ENCODE results near the gene FAM219B.
A peak's percentile ranks its signal among the peaks of the same experiment; 100 is the strongest.
"Not testable (repeated sequence)": the region's sequence is repeated elsewhere in the genome, so short reads cannot be mapped to it uniquely, and the experiment has no call there.

FAM219B gene

DNA sequence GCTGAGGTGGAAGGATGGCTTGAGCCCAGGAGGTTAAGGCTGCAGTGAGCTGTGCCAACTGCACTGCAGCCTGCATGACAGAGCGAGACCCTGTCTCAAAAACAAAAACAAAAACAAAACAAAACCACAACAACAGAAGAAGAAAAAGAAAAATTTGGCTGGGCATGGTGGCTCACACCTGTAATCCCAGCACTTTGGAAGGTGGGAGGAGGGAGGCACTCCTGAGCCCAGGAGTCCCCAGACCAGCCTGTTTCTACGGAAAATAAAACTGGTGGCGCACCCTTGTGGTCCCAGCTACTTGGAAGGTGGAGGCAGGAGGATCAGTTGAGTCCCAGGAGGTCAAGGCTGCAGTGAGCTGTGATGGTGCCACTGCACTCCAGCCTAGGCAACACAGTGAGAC is 28.5 kb upstream of the FAM219B start:
- H3K4me3 ChIP-seq (ENCODE audit: severe bottlenecking), result not testable (repeated sequence)

DNA sequence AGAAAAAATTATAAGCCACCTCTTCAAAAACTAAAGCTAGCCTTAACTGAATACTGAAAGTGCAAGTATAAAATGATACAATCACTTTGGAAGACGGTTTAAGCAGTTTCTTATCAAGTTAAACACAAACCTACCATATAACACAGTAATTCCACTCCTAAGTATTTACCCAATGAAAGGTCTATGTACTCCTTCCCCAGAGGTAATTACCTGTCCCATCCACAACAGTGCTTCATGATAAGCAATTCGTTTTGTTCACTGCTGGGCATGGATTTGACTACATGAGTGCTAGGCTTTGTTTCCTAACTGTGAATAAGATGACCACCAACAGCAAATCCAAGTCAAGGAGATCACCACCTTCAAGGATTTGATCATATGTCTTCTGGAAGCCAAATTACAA is 26.9 kb upstream of the FAM219B start:
- Histone ChIP-seq H3K27me3 (ENCODE audit: insufficient read depth, poor library complexity, severe bottlenecking) (no peaks in the 10 kb centered on the region), H3K4me1 (ENCODE audit: insufficient read depth, poor library complexity, severe bottlenecking) (peaks cover 4% of the 10 kb centered on the region), H3K27ac (ENCODE audit: poor library complexity, severe bottlenecking) (no peak overlapping the region), H3K9me3 (ENCODE audit: severe bottlenecking) (no peaks in the 10 kb centered on the region), H3K4me3 (ENCODE audit: severe bottlenecking) (no peak overlapping the region), H3K36me3 (ENCODE audit: low read depth) (peaks cover 68% of the 10 kb centered on the region)
- no peak for ATAC-seq (ENCODE audit: low read depth)
- DNase-seq (ENCODE audit: low spot score), result no peak
- TF ChIP-seq, protein P1, sequence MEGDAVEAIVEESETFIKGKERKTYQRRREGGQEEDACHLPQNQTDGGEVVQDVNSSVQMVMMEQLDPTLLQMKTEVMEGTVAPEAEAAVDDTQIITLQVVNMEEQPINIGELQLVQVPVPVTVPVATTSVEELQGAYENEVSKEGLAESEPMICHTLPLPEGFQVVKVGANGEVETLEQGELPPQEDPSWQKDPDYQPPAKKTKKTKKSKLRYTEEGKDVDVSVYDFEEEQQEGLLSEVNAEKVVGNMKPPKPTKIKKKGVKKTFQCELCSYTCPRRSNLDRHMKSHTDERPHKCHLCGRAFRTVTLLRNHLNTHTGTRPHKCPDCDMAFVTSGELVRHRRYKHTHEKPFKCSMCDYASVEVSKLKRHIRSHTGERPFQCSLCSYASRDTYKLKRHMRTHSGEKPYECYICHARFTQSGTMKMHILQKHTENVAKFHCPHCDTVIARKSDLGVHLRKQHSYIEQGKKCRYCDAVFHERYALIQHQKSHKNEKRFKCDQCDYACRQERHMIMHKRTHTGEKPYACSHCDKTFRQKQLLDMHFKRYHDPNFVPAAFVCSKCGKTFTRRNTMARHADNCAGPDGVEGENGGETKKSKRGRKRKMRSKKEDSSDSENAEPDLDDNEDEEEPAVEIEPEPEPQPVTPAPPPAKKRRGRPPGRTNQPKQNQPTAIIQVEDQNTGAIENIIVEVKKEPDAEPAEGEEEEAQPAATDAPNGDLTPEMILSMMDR (IDR thresholded peaks at IDR 0.05; ENCODE audit: poor library complexity, severe bottlenecking), result no peak

More for the DNA sequence above, 28.5 kb upstream of the FAM219B start:
- H3K36me3 ChIP-seq (ENCODE audit: low read depth), result peaks cover 51% of the 10 kb centered on the region
- TF ChIP-seq, protein P1 (IDR thresholded peaks at IDR 0.05; ENCODE audit: poor library complexity, severe bottlenecking), result peak; percentile 35
- H3K27ac ChIP-seq (ENCODE audit: poor library complexity, severe bottlenecking); ATAC-seq (ENCODE audit: low read depth); H3K4me1 ChIP-seq (ENCODE audit: insufficient read depth, poor library complexity, severe bottlenecking); H3K27me3 ChIP-seq (ENCODE audit: insufficient read depth, poor library complexity, severe bottlenecking); DNase-seq (ENCODE audit: low spot score); H3K9me3 ChIP-seq (ENCODE audit: severe bottlenecking): not testable (repeated sequence)

DNA sequence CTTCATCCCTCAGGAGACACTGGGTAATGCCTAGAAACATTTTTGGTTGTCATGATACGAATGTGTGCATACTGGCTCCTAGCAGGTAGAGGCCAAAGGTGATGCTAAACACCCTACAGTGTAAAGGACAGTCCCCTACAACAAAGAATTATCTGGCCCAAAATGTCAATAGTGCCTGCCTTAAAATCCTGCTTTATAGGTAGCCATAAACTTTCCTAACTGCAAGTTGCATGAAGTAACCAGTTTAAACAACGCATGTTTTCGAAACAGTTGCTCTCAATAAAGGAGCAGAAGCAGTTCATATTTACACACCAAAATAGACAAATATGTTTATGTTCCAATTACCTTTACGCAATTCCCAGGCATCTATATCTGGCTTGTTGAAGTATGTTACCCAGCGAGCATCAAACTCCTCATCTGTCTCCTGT is 22.1 kb upstream of the FAM219B start:
- Histone ChIP-seq H3K27ac (ENCODE audit: poor library complexity, severe bottlenecking) (no peak overlapping the region), H3K27me3 (ENCODE audit: insufficient read depth, poor library complexity, severe bottlenecking) (no peaks in the 10 kb centered on the region), H3K9me3 (ENCODE audit: severe bottlenecking) (no peaks in the 10 kb centered on the region), H3K4me3 (ENCODE audit: severe bottlenecking) (no peak overlapping the region), H3K36me3 (ENCODE audit: low read depth) (peaks cover 94% of the 10 kb centered on the region), H3K4me1 (ENCODE audit: insufficient read depth, poor library complexity, severe bottlenecking) (no peaks in the 10 kb centered on the region)
- TF ChIP-seq, protein P1 (IDR thresholded peaks at IDR 0.05; ENCODE audit: poor library complexity, severe bottlenecking), result no peak
- no peak for ATAC-seq (ENCODE audit: low read depth)
- no peak for DNase-seq (ENCODE audit: low spot score)

- Histone ChIP-seq H3K36me3 (ENCODE audit: low read depth) (peaks cover 96% of the 10 kb centered on the region), H3K27me3 (ENCODE audit: insufficient read depth, poor library complexity, severe bottlenecking) (no peaks in the 10 kb centered on the region), H3K4me3 (ENCODE audit: severe bottlenecking) (no peak overlapping the region), H3K9me3 (ENCODE audit: severe bottlenecking) (no peaks in the 10 kb centered on the region), H3K4me1 (ENCODE audit: insufficient read depth, poor library complexity, severe bottlenecking) (no peaks in the 10 kb centered on the region), H3K27ac (ENCODE audit: poor library complexity, severe bottlenecking) (no peak overlapping the region)
- DNase-seq (ENCODE audit: low spot score), result no peak
- TF ChIP-seq, protein P1 (IDR thresholded peaks at IDR 0.05; ENCODE audit: poor library complexity, severe bottlenecking), result no peak
- no peak for ATAC-seq (ENCODE audit: low read depth)
Measured at GRCh38 chr15:74924525-74924924, 17.9 kb upstream of the FAM219B start.

DNA sequence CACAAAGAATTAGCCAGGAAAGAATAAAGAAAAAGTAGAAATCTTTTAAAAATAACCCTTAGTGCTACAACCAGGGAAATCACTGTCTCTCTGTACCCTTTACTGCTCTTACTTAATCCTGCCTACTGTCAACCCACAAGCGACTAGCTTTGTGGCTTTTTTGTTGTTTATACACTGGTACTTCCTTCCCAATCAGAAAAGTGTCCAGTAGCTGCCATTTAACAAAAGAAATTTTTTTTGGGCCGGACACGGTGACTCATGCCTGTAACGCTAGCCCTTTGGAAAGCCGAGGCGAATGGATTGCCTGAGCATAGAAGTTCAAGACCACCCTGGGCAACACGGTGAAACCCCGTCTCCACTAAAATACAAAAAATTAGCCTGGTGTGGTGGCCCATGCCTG is 13.8 kb upstream of the FAM219B start:
- H3K4me1 ChIP-seq (ENCODE audit: insufficient read depth, poor library complexity, severe bottlenecking), result no peaks in the 10 kb centered on the region
- H3K36me3 ChIP-seq (ENCODE audit: low read depth), result peaks cover 94% of the 10 kb centered on the region
- no peak overlapping the region for H3K27ac ChIP-seq (ENCODE audit: poor library complexity, severe bottlenecking)
- H3K9me3 ChIP-seq (ENCODE audit: severe bottlenecking), result no peaks in the 10 kb centered on the region
- no peak overlapping the region for H3K4me3 ChIP-seq (ENCODE audit: severe bottlenecking)
- TF ChIP-seq, protein P1 (IDR thresholded peaks at IDR 0.05; ENCODE audit: poor library complexity, severe bottlenecking), result no peak
- DNase-seq (ENCODE audit: low spot score), result no peak
- ATAC-seq (ENCODE audit: low read depth), result no peak
- H3K27me3 ChIP-seq (ENCODE audit: insufficient read depth, poor library complexity, severe bottlenecking), result no peaks in the 10 kb centered on the region
